Measurements from ENCODE around the gene ENTREP1. TPM values are rescaled to one million over a fixed set of nuclear protein-coding genes. Genes with fewer than 3 reads are reported as not detected.

The ENTREP1 gene
- total RNA-seq, 1 experiment from 2014 or later, result 21.3 TPM

- Mint-ChIP-seq H3K9me3 (peaks cover 49 to 61% of the 10 kb centered on the region in 2 experiments), H3K27me3 (ENCODE audit: low read depth) (peaks cover 3% of the 10 kb centered on the region; the same call in 1 of the 2 replicates), H3K27ac (no peak overlapping the region), H3K4me1 (peaks cover 7 to 16% of the 10 kb centered on the region in 2 experiments), H3K4me3 (no peak overlapping the region), H3K36me3 (ENCODE audit: insufficient read depth in 1 of 3, low read depth in 3 of 3) (peaks cover 35 to 59% (median 39%) of the 10 kb centered on the region in 3 experiments)
- Histone ChIP-seq H2BK20ac (ENCODE audit: low read depth, low read length, poor library complexity, severe bottlenecking) (no peak overlapping the region), H3K23me2 (ENCODE audit: insufficient read length, low read depth, low read length, poor library complexity, severe bottlenecking) (no peaks in the 10 kb centered on the region), H3K23ac (ENCODE audit: insufficient read length, low read depth, low read length) (no peak overlapping the region), H3K79me1 (ENCODE audit: insufficient read depth, low read depth, low read length, poor library complexity, severe bottlenecking) (no peaks in the 10 kb centered on the region), H2AK5ac (ENCODE audit: insufficient read length, low read length) (no peak overlapping the region), H3K9me3 (ENCODE audit: control insufficient read depth, low read depth, low read length) (peaks cover 20% of the 10 kb centered on the region), H2AFZ (ENCODE audit: low read length) (no peak overlapping the region), H4K91ac (ENCODE audit: insufficient read length, low read depth, low read length) (no peak overlapping the region), H3K79me2 (ENCODE audit: insufficient read depth, low read length) (no peaks in the 10 kb centered on the region), H3K4ac (ENCODE audit: low read depth, low read length) (no peak overlapping the region), H2BK15ac (ENCODE audit: low read depth, low read length) (no peak overlapping the region), H3T11ph (ENCODE audit: low read length) (no peak overlapping the region), H3K9ac (ENCODE audit: extremely low read depth, insufficient read length, low read length) (no peak overlapping the region), H4K5ac (ENCODE audit: insufficient read length, low read depth, low read length) (no peak overlapping the region), H3K18ac (ENCODE audit: insufficient read length, low read depth, low read length) (no peak overlapping the region), H2BK5ac (ENCODE audit: insufficient read length, low read length) (no peak overlapping the region), H2BK120ac (ENCODE audit: low read depth, low read length, poor library complexity, severe bottlenecking) (no peak overlapping the region), H3K14ac (ENCODE audit: insufficient read depth, low read length) (no peak overlapping the region), H2BK12ac (ENCODE audit: insufficient read length, low read depth, low read length) (no peak overlapping the region), H3K27ac (ENCODE audit: insufficient read length, low read depth, low read length) (no peak overlapping the region), H3K4me2 (ENCODE audit: insufficient read depth, insufficient read length, low read length) (no peak overlapping the region), H4K20me1 (ENCODE audit: control insufficient read depth, insufficient read depth, insufficient read length) (no peaks in the 10 kb centered on the region), H3K56ac (ENCODE audit: insufficient read length, low read depth, low read length) (no peak overlapping the region), H4K8ac (replicated peaks; ENCODE audit: insufficient read length, low read depth, low read length) (no peak overlapping the region), H3K4me1 (ENCODE audit: insufficient read depth, low read length) (peaks cover 8% of the 10 kb centered on the region), H3K27me3 (ENCODE audit: insufficient read depth, low read length) (no peaks in the 10 kb centered on the region)
- no peak for TF ChIP-seq CTCF (conservative IDR thresholded peaks at IDR 0.05)
- DNase-seq, result no peak
Measured at GRCh38 chr9:69313175-69313574, 11.8 kb upstream of the ENTREP1 start.
